HG03432 (cell line): Measurements from ENCODE around the gene PODXL2.
"Not testable (repeated sequence)": the region's sequence is repeated elsewhere in the genome, so short reads cannot be mapped to it uniquely, and the experiment has no call there.

ENCODE experiments used
- ATAC-seq: cut with Tn5 transposase; IDR thresholded peaks from one replicate; pipeline ENCODE4 v1.9.1; 2021; ENCODE audit warnings: mild to moderate bottlenecking, moderate library complexity; ENCODE audit not compliant: unreplicated experiment

Gene PODXL2

GRCh38 chr3:127652246-127652995 is 23.4 kb downstream of the PODXL2 start:
- ATAC-seq: no peak

- no peak for ATAC-seq
Observed at GRCh38 chr3:127654374-127654773, 25.4 kb downstream of the PODXL2 start.

GRCh38 chr3:127654993-127655392 is 26.0 kb downstream of the PODXL2 start:
- ATAC-seq: not testable (repeated sequence)

GRCh38 chr3:127655641-127656040 is 26.7 kb downstream of the PODXL2 start:
- no peak for ATAC-seq

- ATAC-seq: no peak
Observed at GRCh38 chr3:127656906-127657305, 27.9 kb downstream of the PODXL2 start.

GRCh38 chr3:127658234-127658633 is 29.2 kb downstream of the PODXL2 start:
- ATAC-seq: no peak

- ATAC-seq: no peak
Observed at GRCh38 chr3:127660621-127661251, 31.8 kb downstream of the PODXL2 start.

- ATAC-seq: no peak
Observed at GRCh38 chr3:127661600-127661999, 32.6 kb downstream of the PODXL2 start.

- ATAC-seq: no peak
Observed at GRCh38 chr3:127662001-127662469, 33.0 kb downstream of the PODXL2 start.

GRCh38 chr3:127663151-127663550 is 34.2 kb downstream of the PODXL2 start:
- ATAC-seq: no peak

- no peak for ATAC-seq
Observed at GRCh38 chr3:127665165-127665564, 36.2 kb downstream of the PODXL2 start.

- no peak for ATAC-seq
Observed at GRCh38 chr3:127665586-127665985, 36.6 kb downstream of the PODXL2 start.

GRCh38 chr3:127666676-127667075 is 37.7 kb downstream of the PODXL2 start:
- ATAC-seq: no peak

GRCh38 chr3:127667119-127667681 is 38.2 kb downstream of the PODXL2 start:
- ATAC-seq: no peak

- ATAC-seq: no peak
Observed at GRCh38 chr3:127668906-127669305, 39.9 kb downstream of the PODXL2 start.

- no peak for ATAC-seq
Observed at GRCh38 chr3:127669541-127670228, 40.7 kb downstream of the PODXL2 start.

GRCh38 chr3:127670229-127670559 is 41.2 kb downstream of the PODXL2 start:
- ATAC-seq: no peak

GRCh38 chr3:127670761-127671522 is 42.0 kb downstream of the PODXL2 start:
- ATAC-seq: no peak

- ATAC-seq: peak; percentile 20
Observed at GRCh38 chr3:127671523-127672428, 42.8 kb downstream of the PODXL2 start.
